Neural cell (in vitro differentiated cells): ENCODE measurements around the gene PRKAR1B. TPM values are rescaled to one million over a fixed set of nuclear protein-coding genes. Genes with fewer than 3 reads are reported as not detected.

Experiments used
- H2AFZ ChIP-seq: fragments of 200-600, 300-800 bp; sonication (generic), shearing (Covaris generic); 2 replicates; pipeline ENCODE4 v1.6.0; 2014; ENCODE audit warnings: low read depth, mild to moderate bottlenecking, antibody characterized with exemption, low read length, moderate library complexity
- H3F3A ChIP-seq: fragments of 200-600 bp; shearing (Covaris generic); 2 replicates; pipeline ENCODE4 v1.6.1; 2016; ENCODE audit warnings: mild to moderate bottlenecking, moderate library complexity, mixed read lengths, antibody characterized with exemption, low read length; ENCODE audit not compliant: insufficient read depth, poor library complexity, severe bottlenecking
- H3K27ac ChIP-seq: fragments of 200-600, 300-800 bp; sonication (generic), shearing (Covaris generic); 2 replicates; pipeline ENCODE4 v1.5.1; 2014; ENCODE audit warnings: mild to moderate bottlenecking, low read length, moderate library complexity
- H3K27me3 ChIP-seq: fragments of 300-800, 200-600 bp; sonication (generic), shearing (Covaris generic); 2 replicates; pipeline ENCODE4 v1.6.0; 2014; ENCODE audit warnings: mild to moderate bottlenecking, low read depth, low read length, moderate library complexity; ENCODE audit not compliant: insufficient read depth
- H3K36me3 ChIP-seq: fragments of 300-800, 200-600 bp; sonication (generic), shearing (Covaris generic); 2 replicates; pipeline ENCODE4 v1.5.1; 2014; ENCODE audit warnings: mild to moderate bottlenecking, antibody characterized with exemption, low read length, moderate library complexity; ENCODE audit not compliant: insufficient read depth
- H3K4me2 ChIP-seq: fragments of 300-800, 200-600 bp; sonication (generic), shearing (Covaris generic); 2 replicates; pipeline ENCODE4 v1.6.0; 2014; ENCODE audit warnings: mild to moderate bottlenecking, low read length
- H3K4me3 ChIP-seq: fragments of 300-800, 200-600 bp; sonication (generic), shearing (Covaris generic); 2 replicates; pipeline ENCODE4 v1.5.1; 2014; ENCODE audit warnings: mild to moderate bottlenecking, low read length, moderate library complexity
- H3K79me2 ChIP-seq: fragments of 200-600 bp; shearing (Covaris generic); replicated peaks from 2 replicates; pipeline ENCODE4 v1.6.0; 2014; ENCODE audit warnings: mild to moderate bottlenecking, low read length, moderate library complexity; ENCODE audit not compliant: insufficient read depth
- H3K9ac ChIP-seq: fragments of 300-800, 200-600 bp; sonication (generic), shearing (Covaris generic); 2 replicates; pipeline ENCODE4 v1.6.1; 2016; ENCODE audit warnings: mild to moderate bottlenecking, low read length, mixed read lengths
- H3K9me2 ChIP-seq: fragments of 200-600 bp; shearing (Covaris generic); 2 replicates; pipeline ENCODE4 v1.6.1; 2016; ENCODE audit warnings: mild to moderate bottlenecking, low read length, mixed read lengths; ENCODE audit not compliant: insufficient read depth
- H3K9me3 ChIP-seq: fragments of 200-600, 300-800 bp; sonication (generic), shearing (Covaris generic); 2 replicates; pipeline ENCODE4 v1.6.1; 2016; ENCODE audit warnings: mild to moderate bottlenecking, mixed run types, low read length, moderate library complexity, mixed read lengths
- H4K20me1 ChIP-seq: fragments of 200-600 bp; shearing (Covaris generic); 2 replicates; pipeline ENCODE4 v1.6.1; 2016; ENCODE audit warnings: mild to moderate bottlenecking, mixed run types; ENCODE audit not compliant: insufficient read depth
- EP300 ChIP-seq: fragments of 450-650 bp; conservative IDR thresholded peaks from 2 replicates; pipeline ENCODE4 v1.6.1; 2014; ENCODE audit warnings: antibody characterized with exemption, mild to moderate bottlenecking, moderate library complexity; ENCODE audit not compliant: poor library complexity, severe bottlenecking
- EZH2 ChIP-seq: fragments of 200-600, 300-800 bp; shearing (Covaris generic), sonication (generic); IDR thresholded peaks from 2 replicates; pipeline ENCODE4 v1.6.1; 2014; ENCODE audit warnings: antibody characterized with exemption, low read length, borderline replicate concordance, mild to moderate bottlenecking; ENCODE audit not compliant: insufficient read depth, poor library complexity, severe bottlenecking
- MXI1 ChIP-seq: fragments of 450-650 bp; conservative IDR thresholded peaks from 2 replicates; pipeline ENCODE4 v1.6.1; 2014; ENCODE audit warnings: antibody characterized with exemption, mild to moderate bottlenecking; ENCODE audit not compliant: poor library complexity, severe bottlenecking
- POLR2AphosphoS5 ChIP-seq: IDR thresholded peaks from 2 replicates; pipeline ENCODE4 v1.6.1; 2012
- RAD21 ChIP-seq: fragments of 450-650 bp; conservative IDR thresholded peaks from 2 replicates; pipeline ENCODE4 v1.6.1; 2014; ENCODE audit warnings: antibody characterized with exemption, mild to moderate bottlenecking, moderate library complexity
- SMC3 ChIP-seq: fragments of 450-650 bp; conservative IDR thresholded peaks from 2 replicates; pipeline ENCODE4 v1.6.1; 2014; ENCODE audit warnings: antibody characterized with exemption, mild to moderate bottlenecking, moderate library complexity; ENCODE audit not compliant: poor library complexity
- TAF1 ChIP-seq: IDR thresholded peaks from 2 replicates; pipeline ENCODE4 v1.6.1; 2012; ENCODE audit warnings: low read depth
- polyA plus RNA-seq: library from polyadenylated mRNA; depleted of rRNA; stranded (reverse); fragments of >200 nt; gene quantifications from 2 replicates; pipeline ENCODE4 v1.2.3, GENCODE V29; 2014
- TF ChIP-seq, protein P1 (sequence below): fragments of 450-650 bp; IDR thresholded peaks from 2 replicates; pipeline ENCODE4 v1.5.1; 2014; ENCODE audit warnings: antibody characterized with exemption, mild to moderate bottlenecking, moderate library complexity; ENCODE audit not compliant: poor library complexity, severe bottlenecking
- TF ChIP-seq, protein P2 (sequence below): IDR thresholded peaks from 2 replicates; pipeline ENCODE4 v1.6.1; 2012; ENCODE audit warnings: borderline replicate concordance

Gene PRKAR1B
- polyA plus RNA-seq, 1 donor from 2014 or later: 38.6 TPM

DNA sequence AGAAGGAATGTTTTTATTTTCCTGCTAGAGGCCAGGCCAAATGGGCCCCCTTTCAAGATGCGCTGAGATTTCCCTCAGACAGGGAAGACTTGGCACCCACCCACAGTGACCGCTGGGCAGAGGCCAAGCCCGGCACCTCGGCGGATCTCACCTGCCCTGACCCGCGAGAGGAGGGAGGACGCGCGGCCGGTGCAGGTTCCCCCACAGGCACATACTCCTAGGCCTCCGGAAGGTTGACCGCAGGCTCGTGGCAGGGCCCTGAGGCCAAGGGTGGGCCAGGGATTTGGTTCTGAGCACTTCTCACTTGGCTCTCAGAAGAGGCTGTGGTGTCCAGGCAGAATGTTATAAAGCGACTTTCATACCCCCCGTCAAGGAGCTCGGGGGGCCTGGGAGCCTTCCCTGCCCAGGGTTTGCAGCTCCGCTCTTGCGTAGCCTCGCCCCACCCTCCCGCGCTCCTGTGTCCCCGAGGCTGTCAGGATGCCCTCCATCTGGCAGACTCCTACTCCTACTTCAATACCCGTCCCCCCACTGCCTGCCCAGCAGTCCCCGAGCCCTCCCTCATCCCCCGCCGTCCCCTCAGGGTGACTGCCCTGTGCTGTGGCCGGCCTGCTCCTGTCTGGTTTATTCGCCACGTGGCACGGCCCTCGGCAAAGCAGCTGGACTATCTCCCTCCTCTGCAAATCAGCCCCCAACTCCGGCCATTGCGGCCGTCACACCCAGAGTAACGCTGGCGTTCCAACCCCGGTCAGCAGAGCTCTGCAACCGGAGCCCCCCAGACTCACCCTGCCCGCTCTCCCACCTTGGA, 156.9 kb downstream of the PRKAR1B start:
- H3K36me3 ChIP-seq: no peaks in the 10 kb centered on the region
- no peak overlapping the region for H3K4me3 ChIP-seq
- no peak overlapping the region for H2AFZ ChIP-seq
- H3F3A ChIP-seq: no peaks in the 10 kb centered on the region
- H3K9ac ChIP-seq: no peak overlapping the region
- H4K20me1 ChIP-seq: no peaks in the 10 kb centered on the region
- no peaks in the 10 kb centered on the region for H3K9me3 ChIP-seq
- no peak overlapping the region for H3K4me2 ChIP-seq
- no peaks in the 10 kb centered on the region for H3K27me3 ChIP-seq
- H3K79me2 ChIP-seq: no peaks in the 10 kb centered on the region
- no peaks in the 10 kb centered on the region for H3K9me2 ChIP-seq
- TF ChIP-seq MXI1 (no peak), RAD21 (no peak), EZH2 (no peak), SMC3 (no peak), EP300 (no peak), TAF1 (no peak), POLR2AphosphoS5 (no peak)
- TF ChIP-seq, protein P1, sequence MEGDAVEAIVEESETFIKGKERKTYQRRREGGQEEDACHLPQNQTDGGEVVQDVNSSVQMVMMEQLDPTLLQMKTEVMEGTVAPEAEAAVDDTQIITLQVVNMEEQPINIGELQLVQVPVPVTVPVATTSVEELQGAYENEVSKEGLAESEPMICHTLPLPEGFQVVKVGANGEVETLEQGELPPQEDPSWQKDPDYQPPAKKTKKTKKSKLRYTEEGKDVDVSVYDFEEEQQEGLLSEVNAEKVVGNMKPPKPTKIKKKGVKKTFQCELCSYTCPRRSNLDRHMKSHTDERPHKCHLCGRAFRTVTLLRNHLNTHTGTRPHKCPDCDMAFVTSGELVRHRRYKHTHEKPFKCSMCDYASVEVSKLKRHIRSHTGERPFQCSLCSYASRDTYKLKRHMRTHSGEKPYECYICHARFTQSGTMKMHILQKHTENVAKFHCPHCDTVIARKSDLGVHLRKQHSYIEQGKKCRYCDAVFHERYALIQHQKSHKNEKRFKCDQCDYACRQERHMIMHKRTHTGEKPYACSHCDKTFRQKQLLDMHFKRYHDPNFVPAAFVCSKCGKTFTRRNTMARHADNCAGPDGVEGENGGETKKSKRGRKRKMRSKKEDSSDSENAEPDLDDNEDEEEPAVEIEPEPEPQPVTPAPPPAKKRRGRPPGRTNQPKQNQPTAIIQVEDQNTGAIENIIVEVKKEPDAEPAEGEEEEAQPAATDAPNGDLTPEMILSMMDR: no peak
- TF ChIP-seq, protein P2, sequence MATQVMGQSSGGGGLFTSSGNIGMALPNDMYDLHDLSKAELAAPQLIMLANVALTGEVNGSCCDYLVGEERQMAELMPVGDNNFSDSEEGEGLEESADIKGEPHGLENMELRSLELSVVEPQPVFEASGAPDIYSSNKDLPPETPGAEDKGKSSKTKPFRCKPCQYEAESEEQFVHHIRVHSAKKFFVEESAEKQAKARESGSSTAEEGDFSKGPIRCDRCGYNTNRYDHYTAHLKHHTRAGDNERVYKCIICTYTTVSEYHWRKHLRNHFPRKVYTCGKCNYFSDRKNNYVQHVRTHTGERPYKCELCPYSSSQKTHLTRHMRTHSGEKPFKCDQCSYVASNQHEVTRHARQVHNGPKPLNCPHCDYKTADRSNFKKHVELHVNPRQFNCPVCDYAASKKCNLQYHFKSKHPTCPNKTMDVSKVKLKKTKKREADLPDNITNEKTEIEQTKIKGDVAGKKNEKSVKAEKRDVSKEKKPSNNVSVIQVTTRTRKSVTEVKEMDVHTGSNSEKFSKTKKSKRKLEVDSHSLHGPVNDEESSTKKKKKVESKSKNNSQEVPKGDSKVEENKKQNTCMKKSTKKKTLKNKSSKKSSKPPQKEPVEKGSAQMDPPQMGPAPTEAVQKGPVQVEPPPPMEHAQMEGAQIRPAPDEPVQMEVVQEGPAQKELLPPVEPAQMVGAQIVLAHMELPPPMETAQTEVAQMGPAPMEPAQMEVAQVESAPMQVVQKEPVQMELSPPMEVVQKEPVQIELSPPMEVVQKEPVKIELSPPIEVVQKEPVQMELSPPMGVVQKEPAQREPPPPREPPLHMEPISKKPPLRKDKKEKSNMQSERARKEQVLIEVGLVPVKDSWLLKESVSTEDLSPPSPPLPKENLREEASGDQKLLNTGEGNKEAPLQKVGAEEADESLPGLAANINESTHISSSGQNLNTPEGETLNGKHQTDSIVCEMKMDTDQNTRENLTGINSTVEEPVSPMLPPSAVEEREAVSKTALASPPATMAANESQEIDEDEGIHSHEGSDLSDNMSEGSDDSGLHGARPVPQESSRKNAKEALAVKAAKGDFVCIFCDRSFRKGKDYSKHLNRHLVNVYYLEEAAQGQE: no peak
- H3K27ac ChIP-seq: no peak overlapping the region

DNA sequence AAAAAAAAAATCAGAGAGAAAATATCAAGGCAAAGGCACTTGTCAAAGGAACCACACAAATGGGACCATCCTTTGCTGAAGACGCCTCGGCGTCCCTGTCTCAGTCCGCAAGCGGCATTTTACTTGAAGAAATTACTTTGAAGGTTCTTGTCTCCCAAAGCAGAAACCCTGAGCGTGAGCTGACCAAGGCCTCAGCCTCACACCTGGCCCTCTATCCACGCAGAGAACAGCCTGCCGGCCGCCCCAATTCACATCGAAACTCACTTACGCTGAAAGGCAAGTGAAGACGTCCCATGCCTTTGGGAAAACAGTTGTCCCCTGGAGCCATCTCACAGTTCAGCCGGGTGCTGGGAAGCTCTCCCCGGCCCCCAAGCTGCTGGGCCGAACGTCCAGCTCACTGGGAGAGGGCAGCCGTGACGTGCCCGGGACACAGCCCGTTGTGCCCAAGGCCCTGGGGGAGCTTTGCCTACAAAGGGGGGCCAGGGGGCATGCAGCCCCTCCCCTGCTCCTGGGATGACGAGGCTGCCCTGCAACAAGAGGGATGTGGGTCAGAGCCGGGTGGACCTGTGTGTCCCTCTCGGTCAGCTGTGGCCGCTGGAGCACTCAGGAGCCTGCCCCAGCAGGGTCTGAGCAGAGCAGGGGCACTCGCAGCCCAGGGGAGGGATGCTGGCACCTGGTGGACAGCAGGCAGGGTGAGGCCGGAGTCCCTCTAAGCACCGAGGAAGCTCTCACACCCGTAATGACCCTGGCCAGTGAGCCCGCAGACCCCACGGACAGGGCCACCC, 157.8 kb downstream of the PRKAR1B start:
- no peak overlapping the region for H3K9ac ChIP-seq
- no peaks in the 10 kb centered on the region for H3K9me2 ChIP-seq
- no peak overlapping the region for H3K27ac ChIP-seq
- H3K4me2 ChIP-seq: no peak overlapping the region
- no peak overlapping the region for H2AFZ ChIP-seq
- H3K27me3 ChIP-seq: no peaks in the 10 kb centered on the region
- no peaks in the 10 kb centered on the region for H3K79me2 ChIP-seq
- no peaks in the 10 kb centered on the region for H3F3A ChIP-seq
- no peak overlapping the region for H3K4me3 ChIP-seq
- no peaks in the 10 kb centered on the region for H4K20me1 ChIP-seq
- no peaks in the 10 kb centered on the region for H3K9me3 ChIP-seq
- H3K36me3 ChIP-seq: no peaks in the 10 kb centered on the region
- TF ChIP-seq, protein P1: no peak
- no peak for TF ChIP-seq RAD21
- TF ChIP-seq MXI1: no peak
- TF ChIP-seq, protein P2: no peak
